Measurements from ENCODE around the gene C1QL4. TPM values are rescaled to one million over a fixed set of nuclear protein-coding genes. Genes with fewer than 3 reads are reported as not detected.
"Not testable (repeated sequence)": the region's sequence is repeated elsewhere in the genome, so short reads cannot be mapped to it uniquely, and the experiment has no call there.

The C1QL4 gene
- total RNA-seq, 2 donors from 2014 or later: not detected

GRCh38 chr12:49288412-49288853 is 48.6 kb downstream of the C1QL4 start:
- TF ChIP-seq CTCF (IDR thresholded peaks at IDR 0.05): peak; percentile 80 to 85
- Histone ChIP-seq H3K27me3 (no peaks in the 10 kb centered on the region), H3K27ac (no peak overlapping the region), H3K36me3 (no peaks in the 10 kb centered on the region), H3K4me3 (no peak overlapping the region), H3K4me1 (peaks cover 0 to 11% of the 10 kb centered on the region in 2 donors), H3K9me3 (no peaks in the 10 kb centered on the region)
- DNase-seq (ENCODE audit: low spot score): peak; percentile 67

DNA sequence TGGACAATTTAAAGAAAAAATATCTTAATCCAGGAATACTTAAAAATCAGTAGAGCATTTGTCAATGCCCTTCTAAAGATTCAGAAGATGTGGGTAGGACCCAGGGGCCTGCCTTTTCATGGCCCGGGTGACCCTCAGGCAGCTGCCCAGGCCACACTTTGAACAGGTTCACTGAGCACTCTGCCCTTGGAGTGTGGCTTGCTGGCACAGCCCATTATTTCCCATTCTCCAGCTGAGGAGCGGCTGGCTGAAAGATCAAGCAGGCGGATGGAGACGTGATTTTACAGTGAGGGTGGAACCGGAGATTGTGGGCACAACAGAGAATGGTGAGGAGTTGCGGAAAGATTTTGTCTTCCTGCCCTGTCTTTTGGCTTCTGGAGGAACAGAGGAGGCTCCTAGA is 49.1 kb downstream of the C1QL4 start:
- Histone ChIP-seq H3K36me3 (no peaks in the 10 kb centered on the region), H3K4me3 (no peak overlapping the region), H3K27me3 (no peaks in the 10 kb centered on the region), H3K9me3 (no peaks in the 10 kb centered on the region), H3K27ac (no peak overlapping the region), H3K4me1 (peaks cover 0 to 5% of the 10 kb centered on the region in 2 donors)
- no peak for TF ChIP-seq CTCF (IDR thresholded peaks at IDR 0.05)
- DNase-seq (ENCODE audit: low spot score): no peak

DNA sequence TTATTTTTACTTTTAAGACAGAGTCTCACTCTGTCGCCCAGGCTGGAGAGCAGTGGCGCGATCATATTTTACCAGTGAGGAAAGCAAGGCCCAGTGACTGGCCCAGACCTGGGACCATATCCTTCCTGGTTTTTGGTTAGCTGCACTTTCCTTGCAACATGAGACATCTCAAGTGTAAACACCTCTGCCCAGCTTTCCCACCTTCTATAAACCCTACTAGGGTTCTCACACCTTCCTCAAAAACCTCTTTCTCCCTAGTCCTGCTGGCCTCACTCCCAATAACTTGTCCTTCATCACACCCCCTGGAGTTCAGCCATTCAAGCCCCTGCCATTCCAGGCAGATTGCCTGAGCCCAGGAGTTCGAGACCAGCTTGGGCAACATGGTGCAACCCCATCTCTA is 52.3 kb downstream of the C1QL4 start:
- no peak for TF ChIP-seq CTCF (IDR thresholded peaks at IDR 0.05)
- Histone ChIP-seq H3K27me3 (no peaks in the 10 kb centered on the region), H3K4me1 (no peaks in the 10 kb centered on the region), H3K36me3 (no peaks in the 10 kb centered on the region), H3K27ac (no peak overlapping the region), H3K4me3 (no peak overlapping the region), H3K9me3 (no peaks in the 10 kb centered on the region)
- DNase-seq (ENCODE audit: low spot score): no peak

GRCh38 chr12:49283541-49284429 is 53.2 kb downstream of the C1QL4 start:
- TF ChIP-seq CTCF (IDR thresholded peaks at IDR 0.05): no peak
- Histone ChIP-seq H3K27me3 (no peaks in the 10 kb centered on the region), H3K9me3 (no peaks in the 10 kb centered on the region), H3K4me1 (no peaks in the 10 kb centered on the region), H3K36me3 (no peaks in the 10 kb centered on the region), H3K27ac (no peak overlapping the region), H3K4me3 (no peak overlapping the region)
- DNase-seq (ENCODE audit: low spot score): no peak

- H3K36me3 ChIP-seq; H3K4me1 ChIP-seq; DNase-seq (ENCODE audit: low spot score); H3K27me3 ChIP-seq; H3K4me3 ChIP-seq; H3K27ac ChIP-seq; H3K9me3 ChIP-seq: not testable (repeated sequence)
Measured at GRCh38 chr12:49282740-49283375, 54.1 kb downstream of the C1QL4 start.

Other genes with a start within 250 kb of the C1QL4 start
- gene DHH, start 242.4 kb downstream of the C1QL4 start, total RNA-seq: under 1 TPM; 0.35 to 0.56 TPM
- gene LMBR1L, start 226.3 kb downstream of the C1QL4 start, total RNA-seq: 10 to 100 TPM; 14.6 to 19.2 TPM
- gene TUBA1B, start 205.8 kb downstream of the C1QL4 start, total RNA-seq: 100 to 1,000 TPM; 348 to 654 TPM
- 100 to 1,000 TPM; 131 to 241 TPM for gene TUBA1A, start 148.1 kb downstream of the C1QL4 start, total RNA-seq
- 100 to 1,000 TPM in 1 of 2 donors, 10 to 100 TPM in 1; 64.4 to 145 TPM for gene TUBA1C, start 72.1 kb downstream of the C1QL4 start, total RNA-seq
- gene PRPH, start 42.0 kb downstream of the C1QL4 start, total RNA-seq: under 1 TPM in 1 of 2 donors, not detected in 1; 0.75 TPM
- under 1 TPM in 1 of 2 donors, not detected in 1; 0.48 TPM for gene TROAP, start 13.9 kb downstream of the C1QL4 start, total RNA-seq
- gene DNAJC22, start 9.7 kb upstream of the C1QL4 start, total RNA-seq: 1 to 10 TPM in 1 of 2 donors, under 1 TPM in 1; 0.93 to 1.2 TPM
- 1 to 10 TPM; 4.6 to 7.6 TPM for gene SPATS2, start 30.3 kb upstream of the C1QL4 start, total RNA-seq
- gene KCNH3, start 201.8 kb upstream of the C1QL4 start, total RNA-seq: 1 to 10 TPM in 1 of 2 donors, under 1 TPM in 1; 0.19 to 1.0 TPM
- 10 to 100 TPM; 81.8 to 82.8 TPM for gene MCRS1, start 231.0 kb upstream of the C1QL4 start, total RNA-seq

Data from right atrium auricular region (tissue), 2 donors.